AG09309 (cell line): Measurements from ENCODE around the gene HID1.
"Not testable (repeated sequence)": the region's sequence is repeated elsewhere in the genome, so short reads cannot be mapped to it uniquely, and the experiment has no call there.

ENCODE experiments used
- DNase-seq: peaks from one replicate; pipeline ENCODE4 v3.0.0-alpha.2; 2010; ENCODE audit warnings: low read depth
- H3K4me3 ChIP-seq: 2 replicates; pipeline ENCODE4 v1.5.1; 2011; ENCODE audit warnings: mild to moderate bottlenecking, low read depth, low read length, moderate library complexity; ENCODE audit not compliant: control insufficient read depth
- TF ChIP-seq, protein P1 (sequence below): IDR thresholded peaks from 2 replicates; pipeline ENCODE4 v1.5.1; 2011; ENCODE audit warnings: mild to moderate bottlenecking, low read depth, low read length, inconsistent platforms; ENCODE audit not compliant: insufficient read depth, control insufficient read depth; ENCODE audit errors: missing control alignments

HID1 gene

DNA sequence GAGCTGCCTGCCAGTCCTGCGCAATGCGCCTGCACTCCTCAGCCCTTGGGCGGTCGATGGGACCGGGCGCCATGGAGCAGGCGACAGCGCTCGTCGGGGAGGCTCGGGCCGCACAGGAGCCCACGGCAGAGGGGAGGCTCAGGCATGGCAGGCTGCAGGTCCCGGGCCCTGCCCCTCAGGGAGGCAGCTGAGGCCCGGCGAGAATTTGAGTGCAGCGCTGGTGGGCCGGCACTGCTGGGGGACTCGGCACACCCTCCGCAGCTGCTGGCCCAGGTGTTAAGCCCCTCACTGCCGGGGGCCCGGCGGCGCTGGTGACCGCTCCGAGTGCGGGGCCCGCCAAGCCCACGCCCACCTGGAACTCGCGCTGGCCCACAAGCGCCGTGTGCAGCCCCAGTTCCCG, 65.5 kb downstream of the HID1 start:
- TF ChIP-seq, protein P1, sequence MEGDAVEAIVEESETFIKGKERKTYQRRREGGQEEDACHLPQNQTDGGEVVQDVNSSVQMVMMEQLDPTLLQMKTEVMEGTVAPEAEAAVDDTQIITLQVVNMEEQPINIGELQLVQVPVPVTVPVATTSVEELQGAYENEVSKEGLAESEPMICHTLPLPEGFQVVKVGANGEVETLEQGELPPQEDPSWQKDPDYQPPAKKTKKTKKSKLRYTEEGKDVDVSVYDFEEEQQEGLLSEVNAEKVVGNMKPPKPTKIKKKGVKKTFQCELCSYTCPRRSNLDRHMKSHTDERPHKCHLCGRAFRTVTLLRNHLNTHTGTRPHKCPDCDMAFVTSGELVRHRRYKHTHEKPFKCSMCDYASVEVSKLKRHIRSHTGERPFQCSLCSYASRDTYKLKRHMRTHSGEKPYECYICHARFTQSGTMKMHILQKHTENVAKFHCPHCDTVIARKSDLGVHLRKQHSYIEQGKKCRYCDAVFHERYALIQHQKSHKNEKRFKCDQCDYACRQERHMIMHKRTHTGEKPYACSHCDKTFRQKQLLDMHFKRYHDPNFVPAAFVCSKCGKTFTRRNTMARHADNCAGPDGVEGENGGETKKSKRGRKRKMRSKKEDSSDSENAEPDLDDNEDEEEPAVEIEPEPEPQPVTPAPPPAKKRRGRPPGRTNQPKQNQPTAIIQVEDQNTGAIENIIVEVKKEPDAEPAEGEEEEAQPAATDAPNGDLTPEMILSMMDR: no peak
- no peak for DNase-seq
- H3K4me3 ChIP-seq: no peak overlapping the region

DNA sequence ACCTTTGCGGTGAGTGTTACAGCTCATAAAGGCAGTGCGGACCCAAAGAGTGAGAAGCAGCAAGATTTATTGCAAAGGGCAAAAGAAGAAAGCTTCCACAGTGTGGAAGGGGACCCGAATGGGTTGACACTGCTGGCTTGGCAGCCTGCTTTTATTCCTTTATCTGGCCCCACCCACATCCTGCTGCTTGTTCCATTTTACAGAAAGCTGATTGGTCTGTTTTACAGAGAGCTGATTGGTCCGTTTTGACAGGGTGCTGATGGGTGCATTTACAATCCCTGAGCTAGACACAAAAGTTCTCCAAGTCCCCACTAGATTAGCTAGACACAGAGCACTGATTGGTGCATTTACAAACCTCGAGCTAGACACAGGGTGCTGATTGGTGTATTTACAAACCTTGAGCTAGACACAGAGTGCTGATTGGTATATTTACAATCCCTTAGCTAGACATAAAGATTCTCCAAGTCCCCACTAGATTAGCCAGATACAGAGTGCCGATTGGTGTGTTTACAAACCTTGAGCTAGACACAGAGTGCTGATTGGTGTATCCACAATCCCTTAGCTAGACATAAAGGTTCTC, 66.3 kb downstream of the HID1 start:
- H3K4me3 ChIP-seq, DNase-seq: not testable (repeated sequence)

DNA sequence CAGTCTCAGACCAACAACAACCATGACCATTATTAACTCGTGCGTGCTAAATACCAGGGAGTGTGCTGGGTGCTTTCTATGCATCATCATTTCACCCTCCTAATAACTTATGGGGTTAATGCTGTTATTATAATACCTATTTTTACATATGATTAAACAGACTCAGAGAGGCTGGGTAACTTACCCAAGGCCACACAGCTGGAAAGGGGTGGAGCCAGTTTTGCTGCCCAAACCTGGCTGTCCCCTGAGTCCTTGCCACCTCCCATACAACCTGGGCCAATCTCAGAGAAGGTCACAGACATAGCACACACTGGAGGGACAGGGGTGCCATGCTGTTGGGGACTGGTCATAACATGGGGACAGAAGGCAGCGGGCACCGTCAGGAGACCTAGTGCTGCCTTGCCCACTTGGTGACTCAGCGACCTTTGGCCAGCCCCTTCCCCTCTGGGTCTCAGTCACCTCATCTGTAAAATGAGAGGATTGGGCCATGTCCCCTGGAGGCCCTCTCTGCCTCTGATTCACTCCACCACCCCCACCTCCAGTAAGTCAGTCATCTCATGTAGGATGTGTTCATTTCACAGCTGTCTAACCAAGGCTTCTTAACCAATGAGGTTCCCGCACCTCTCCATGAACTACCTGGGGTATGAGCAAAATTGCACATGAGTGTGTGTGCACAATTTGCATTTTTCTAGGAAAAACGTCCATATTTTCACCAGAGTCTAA, 67.7 kb downstream of the HID1 start:
- TF ChIP-seq, protein P1: no peak
- H3K4me3 ChIP-seq: no peak overlapping the region
- no peak for DNase-seq

DNA sequence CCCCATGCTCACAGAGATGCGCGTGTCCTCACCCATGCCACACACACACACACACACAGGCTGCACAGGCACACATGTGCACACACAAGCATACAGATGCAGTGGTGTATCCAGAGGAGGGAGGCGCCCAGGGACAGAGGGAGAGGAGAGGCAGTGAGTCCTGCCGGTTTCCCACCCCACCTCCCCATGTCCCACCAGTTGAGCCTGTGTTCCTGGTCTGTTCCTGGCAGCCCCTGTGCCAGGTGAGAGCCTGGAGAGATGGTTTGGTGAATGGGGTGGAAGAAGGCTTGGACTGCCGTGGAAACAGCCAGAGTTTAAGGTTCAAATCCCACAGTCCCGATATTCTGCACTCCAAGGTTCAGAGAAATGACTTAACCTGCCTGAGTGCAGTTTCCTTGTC, 68.9 kb downstream of the HID1 start:
- H3K4me3 ChIP-seq: no peak overlapping the region
- no peak for DNase-seq
- TF ChIP-seq, protein P1: no peak

DNA sequence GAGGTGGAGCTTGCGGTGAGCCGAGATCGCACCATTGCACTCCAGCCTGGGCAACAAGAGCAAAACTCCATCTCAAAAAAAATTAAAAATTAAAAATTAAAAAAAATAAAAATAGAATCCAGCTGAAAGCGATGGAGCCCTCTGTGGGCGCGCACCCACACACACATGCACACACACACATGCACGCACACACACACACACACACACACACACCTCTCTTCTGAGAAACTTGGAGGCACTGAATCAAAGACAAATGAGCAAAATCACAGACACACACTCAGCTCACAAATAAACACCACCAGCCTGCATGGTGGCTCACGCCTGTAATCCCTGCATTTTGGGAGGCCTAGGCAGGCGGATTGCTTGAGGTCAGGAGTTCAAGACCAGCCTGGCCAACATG, 69.5 kb downstream of the HID1 start:
- TF ChIP-seq, protein P1: no peak
- no peak overlapping the region for H3K4me3 ChIP-seq
- DNase-seq: no peak

DNA sequence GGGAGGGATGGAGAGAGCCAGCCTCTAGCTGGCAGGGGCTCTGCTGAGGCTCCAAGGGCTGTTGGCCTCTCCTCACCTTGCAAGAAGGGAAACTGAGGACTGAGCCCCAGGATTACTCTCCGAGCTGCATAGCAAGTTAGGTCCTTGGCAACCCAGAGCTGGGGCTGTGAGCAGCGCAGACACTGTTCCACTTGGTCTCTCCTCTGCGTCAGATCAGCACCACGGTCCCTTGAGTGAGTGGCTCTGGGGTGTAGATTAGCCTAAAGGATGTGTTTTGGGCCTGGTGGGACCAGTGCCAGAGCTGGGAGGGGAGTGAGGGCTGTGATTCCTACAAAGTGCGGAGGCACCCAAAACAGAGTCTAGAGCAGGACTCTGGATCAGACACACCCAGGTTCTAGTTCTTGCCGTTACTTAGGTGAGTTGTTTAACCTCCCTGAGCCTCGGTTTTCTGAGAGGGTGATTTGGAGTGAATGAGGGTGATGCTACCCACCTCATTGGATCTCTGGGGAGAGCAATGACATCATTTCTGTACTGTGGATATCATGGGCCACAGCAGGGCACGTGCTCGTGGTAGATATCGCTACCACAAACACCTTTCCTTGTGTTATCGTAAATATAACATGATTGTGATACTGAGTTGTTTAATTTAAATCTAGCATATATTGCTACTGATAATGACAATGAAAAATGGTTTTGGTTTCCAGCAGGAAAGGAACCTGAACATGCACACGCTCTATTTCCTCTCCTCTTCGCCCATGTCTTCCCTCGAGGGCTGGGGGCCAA, 71.0 kb downstream of the HID1 start:
- TF ChIP-seq, protein P1: no peak
- no peak overlapping the region for H3K4me3 ChIP-seq
- no peak for DNase-seq
